NCI-H2171 treated with DMSO at 0.1 percent for 48 hours (cell line): ENCODE data around the gene ZNF688.
"Not testable (repeated sequence)": the region's sequence is repeated elsewhere in the genome, so short reads cannot be mapped to it uniquely, and the experiment has no call there.

Source experiments
- DNase-seq: peaks from one replicate; lab custom pipeline; 2025; lab: John Stamatoyannopoulos, UW

Gene ZNF688

GRCh38 chr16:30571445-30572322, at the start of gene ZNF688:
Gene ZNF688 (minus strand): TSS chr16:30571714. CDS start chr16:30571629, 85 bp downstream.
- peak; percentile 98 for DNase-seq

GRCh38 chr16:30620169-30620568, 48.7 kb upstream of the ZNF688 start:
- DNase-seq, result no peak

DNA sequence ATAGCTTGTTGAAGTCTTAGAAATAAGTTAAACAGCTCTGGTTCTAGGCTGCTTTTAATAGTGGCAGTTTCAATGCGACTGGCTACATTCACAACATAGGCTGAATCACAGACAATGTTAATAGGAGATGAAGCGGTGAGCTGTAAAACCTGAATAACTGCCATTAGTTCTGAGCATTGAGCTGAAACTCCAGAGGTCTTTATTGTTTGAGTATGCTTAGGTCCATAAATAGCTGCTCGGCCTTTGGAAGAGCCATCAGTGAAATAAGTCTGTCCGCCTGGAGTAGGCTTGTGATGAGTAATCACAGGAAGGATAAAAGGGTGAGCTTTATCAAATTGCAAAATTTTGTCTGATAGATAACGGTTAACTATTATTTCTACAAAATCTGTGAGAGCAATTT, 48.1 kb upstream of the ZNF688 start:
- no peak for DNase-seq

- DNase-seq, result no peak
Observed at GRCh38 chr16:30619202-30619601, 47.7 kb upstream of the ZNF688 start.

DNA sequence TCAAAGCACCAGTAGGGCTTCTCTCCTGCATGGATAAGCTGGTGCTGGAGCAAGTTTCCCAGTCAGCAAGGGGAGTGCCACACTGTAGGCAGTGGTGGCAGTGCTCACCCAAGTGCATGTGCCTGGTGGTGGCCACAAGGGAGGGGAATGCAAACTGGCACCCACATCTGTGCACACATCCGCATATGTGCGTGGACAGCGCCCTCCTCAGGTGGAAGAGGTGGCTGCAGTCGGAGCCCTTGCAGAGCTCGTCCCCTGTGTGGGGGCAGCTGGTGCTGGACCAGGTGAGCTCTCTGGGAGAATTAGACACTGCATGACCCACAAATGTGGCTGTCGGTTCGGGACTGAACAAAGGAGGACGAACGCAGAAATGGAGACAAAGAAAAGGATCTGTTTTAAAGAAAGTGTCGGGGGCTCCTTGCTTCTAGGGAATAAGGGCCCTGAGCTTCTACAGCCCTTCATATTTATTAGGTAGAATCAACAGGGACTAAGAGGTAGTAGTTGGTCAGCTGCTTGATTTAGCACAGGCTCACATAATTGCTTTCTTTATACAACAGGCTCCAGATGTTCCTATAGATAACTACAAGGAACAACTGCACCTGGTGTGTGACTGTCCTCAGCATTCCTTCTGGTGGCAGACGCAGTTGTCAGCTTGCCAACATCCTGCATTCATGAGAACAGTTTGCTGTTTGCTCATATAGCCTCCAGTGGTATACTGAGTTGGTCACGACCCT, 44.0 kb upstream of the ZNF688 start:
- peak; percentile 15 for DNase-seq

DNA sequence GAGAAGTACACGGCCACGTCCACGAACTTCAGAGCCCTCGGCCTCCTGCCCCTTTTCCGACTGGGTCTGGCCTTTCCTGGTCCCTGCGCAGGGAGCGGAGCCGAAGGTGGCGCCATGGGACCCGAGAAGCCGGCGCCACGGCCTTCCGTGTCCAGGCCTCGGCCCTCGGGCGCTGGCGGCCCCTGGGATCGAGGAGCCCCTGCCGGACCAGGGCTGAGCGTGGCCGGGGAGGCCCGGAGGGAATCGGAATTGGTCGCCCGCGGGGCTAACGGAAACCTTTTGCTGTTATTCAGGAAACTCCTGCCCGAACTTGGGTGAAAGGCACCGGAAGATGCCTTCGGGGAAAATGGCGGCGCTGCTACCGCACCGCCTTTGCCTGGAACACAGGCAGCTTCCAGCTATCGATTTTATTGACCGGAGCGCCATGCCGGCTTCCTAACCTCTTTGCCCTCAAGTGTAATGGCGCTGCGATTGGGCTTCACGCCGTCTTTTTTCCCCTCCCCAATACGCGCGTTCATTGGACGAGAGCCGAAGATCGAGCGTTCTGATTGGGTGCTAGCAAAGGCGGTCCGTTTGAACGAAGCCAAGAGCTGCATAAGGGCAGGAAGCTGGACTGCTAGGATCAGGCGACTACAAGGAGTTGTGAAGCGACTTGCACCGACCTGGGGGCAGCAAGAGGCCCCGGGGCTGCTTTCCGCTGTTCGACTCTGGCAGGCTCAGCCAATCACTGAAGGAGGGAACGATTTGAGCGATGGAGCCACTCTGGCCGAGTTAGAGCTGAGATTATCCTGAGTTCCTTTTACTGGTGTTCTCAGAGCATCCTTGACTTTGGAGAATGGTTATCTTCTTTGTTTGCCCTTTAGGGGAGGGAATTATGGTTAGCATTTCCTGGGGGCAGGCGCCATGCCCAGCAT, 38.7 kb upstream of the ZNF688 start, which contains the start of gene ZNF689:
Gene ZNF689, minus strand, starts transcription at position 464 of the 914 bp plus-strand sequence. Its CDS starts 348 bp downstream, at position 116.
- peak; percentile 98 for DNase-seq

GRCh38 chr16:30609002-30609925, 37.8 kb upstream of the ZNF688 start:
- peak; percentile 43 for DNase-seq

DNA sequence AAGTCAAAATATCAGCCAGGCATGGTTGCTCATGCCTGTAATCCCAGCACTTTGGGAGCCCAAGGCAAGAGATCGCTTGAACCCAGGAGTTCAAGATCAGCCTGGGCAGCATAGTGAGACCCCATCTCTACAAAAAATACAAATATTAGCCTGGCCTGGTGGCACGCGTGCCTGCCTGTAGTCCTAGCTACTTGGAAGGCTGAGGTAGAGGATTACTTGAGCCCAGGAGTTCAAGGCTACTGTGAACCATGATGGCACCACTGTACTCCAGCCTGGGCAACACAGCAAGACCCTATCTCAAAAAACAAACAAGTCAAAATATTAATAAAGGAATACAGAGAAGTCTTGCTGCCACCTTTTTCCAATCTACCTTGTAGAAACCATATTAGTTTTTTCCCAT, 34.5 kb upstream of the ZNF688 start:
- DNase-seq, result no peak

- no peak for DNase-seq
Observed at GRCh38 chr16:30605158-30605557, 33.6 kb upstream of the ZNF688 start.

GRCh38 chr16:30604316-30604947, 32.9 kb upstream of the ZNF688 start:
- no peak for DNase-seq

DNA sequence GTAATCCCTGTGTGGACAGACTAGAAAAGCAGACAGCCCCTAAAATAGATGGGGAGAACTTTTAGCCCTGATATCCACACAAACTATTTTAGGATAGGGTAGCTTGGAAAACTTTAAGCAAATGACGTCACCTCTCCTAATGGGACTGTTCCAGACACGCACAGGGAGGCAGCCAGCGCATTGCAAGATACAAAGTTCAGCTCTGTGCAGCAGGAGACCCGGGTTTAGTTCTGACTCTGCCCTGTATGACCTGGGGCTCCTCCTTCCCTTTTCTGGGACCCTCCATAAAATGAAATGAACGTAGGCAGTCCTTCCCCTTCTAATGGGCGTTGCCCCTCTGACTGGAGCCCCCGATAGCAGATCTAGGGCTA, 32.4 kb upstream of the ZNF688 start:
- DNase-seq, result no peak

DNA sequence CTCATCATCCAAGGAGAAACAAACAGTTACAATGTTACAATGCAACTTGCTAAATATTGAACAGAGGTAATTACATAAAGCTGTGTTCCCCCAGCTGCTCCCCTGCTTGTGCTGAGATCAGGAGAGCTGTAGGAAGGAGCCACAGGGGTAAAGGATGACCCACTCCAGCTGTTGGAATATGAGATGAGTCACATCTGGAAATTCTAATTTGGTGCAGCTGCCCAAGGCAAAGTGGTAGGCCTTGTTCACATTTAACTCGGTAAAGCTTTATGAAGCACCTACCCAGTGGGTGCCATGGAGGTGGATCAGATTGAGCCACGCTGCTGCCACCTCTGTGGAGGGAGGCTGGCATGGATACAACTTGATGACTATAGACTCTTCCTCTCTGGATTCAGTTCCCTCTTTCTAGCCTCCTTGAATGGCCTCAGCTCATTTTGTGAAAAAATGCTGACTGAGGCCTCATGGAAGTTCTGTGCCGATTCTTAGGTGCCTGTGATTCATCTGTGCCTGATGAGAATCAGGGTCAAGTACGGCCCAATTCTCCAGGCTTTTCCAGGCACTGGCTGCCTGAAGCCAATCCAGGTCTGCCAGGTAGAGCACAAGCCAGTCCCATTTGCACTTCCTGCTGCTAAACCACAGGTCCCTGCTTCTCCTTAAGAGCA, 31.2 kb upstream of the ZNF688 start:
- no peak for DNase-seq

DNA sequence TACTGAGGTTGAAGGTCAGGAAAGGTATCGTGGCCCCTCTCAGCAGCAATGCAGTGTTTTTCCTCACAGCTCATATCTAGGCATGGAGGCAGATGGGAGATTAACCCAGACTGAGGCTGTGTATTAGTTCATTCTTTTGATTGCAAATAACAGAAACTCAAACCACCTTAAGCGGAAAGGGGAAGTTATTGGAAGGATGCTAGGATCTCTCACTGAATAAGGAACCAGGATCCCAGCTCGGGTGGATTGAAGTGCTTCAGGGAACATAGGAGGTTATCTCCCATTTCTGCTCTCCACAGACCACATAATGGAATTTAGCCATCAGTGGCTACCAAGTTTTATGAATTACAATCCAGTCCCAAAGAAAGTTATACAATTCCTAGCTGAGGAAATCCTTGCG, 30.5 kb upstream of the ZNF688 start:
- DNase-seq, result no peak

GRCh38 chr16:30600929-30601328, 29.4 kb upstream of the ZNF688 start:
- DNase-seq, result no peak

- no peak for DNase-seq
Observed at GRCh38 chr16:30600215-30600614, 28.7 kb upstream of the ZNF688 start.

- DNase-seq, result no peak
Observed at GRCh38 chr16:30592871-30593270, 21.4 kb upstream of the ZNF688 start.

GRCh38 chr16:30590869-30591268, 19.4 kb upstream of the ZNF688 start:
- not testable (repeated sequence) for DNase-seq

- DNase-seq, result not testable (repeated sequence)
Observed at GRCh38 chr16:30589582-30589981, 18.1 kb upstream of the ZNF688 start.

DNA sequence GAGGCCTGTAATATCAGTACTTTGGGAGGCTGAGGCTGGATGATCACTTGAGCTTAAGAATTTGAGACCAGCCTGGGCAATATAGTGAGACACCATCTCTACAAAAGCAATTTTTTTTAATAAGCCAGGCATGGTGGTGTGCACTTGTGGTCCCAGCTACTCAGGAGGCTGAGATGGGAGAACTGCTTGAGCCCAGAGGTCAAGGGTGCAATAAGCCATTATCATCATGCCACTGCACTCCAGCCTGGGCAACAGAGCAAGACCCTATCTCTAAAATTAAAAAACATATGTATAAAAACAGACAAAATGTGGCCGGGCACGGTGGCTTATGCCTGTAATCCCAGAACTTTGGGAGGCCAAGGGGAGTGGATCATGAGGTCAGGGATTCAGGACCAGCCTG, 17.1 kb upstream of the ZNF688 start:
- no peak for DNase-seq
